Hippocampal formation (tissue), 2 donors: ENCODE results near the gene MAN2A2.

Experiments used
- DNase-seq, 2 donors: peaks; one replicate each; lab custom pipeline; 2025; lab: John Stamatoyannopoulos, UW

The MAN2A2 gene

DNA sequence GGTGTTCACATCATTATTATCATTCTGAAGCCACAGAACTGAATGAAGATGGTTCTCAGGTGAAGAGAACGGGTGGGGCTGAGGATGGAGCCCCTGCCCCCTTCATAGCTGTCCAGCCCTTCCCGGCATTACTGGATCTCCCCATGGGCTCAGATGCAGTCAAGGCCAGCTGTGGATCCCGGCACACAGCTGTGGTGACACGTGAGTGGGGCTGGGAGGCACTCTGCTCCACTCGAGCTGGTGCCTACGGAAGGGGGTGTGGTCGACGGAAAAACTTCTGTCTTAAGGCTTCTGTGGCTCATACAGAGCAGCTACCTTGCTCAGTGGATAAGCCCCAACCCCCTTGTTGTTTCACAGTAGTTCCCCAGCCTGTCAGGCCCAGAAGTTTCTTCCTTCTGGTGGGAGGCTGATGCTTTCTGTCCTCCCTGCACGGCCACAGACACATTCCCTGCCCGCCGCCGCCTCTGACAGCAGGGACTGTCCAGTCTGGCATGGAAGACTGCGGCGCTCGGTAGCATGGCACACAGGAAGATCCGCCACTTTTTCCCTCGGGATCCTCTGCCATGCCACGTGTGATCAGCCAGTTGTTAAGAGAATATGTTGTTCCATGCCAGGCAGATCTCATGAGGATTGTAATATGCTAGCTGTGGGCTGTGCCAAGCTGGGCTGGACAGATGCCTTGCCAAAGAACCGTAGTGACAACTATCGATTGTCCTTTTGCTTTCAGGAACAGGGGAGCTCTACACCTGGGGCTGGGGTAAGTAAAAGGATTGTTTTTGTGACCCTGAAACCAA is 57.4 kb downstream of the MAN2A2 start:
- no peak for DNase-seq

DNA sequence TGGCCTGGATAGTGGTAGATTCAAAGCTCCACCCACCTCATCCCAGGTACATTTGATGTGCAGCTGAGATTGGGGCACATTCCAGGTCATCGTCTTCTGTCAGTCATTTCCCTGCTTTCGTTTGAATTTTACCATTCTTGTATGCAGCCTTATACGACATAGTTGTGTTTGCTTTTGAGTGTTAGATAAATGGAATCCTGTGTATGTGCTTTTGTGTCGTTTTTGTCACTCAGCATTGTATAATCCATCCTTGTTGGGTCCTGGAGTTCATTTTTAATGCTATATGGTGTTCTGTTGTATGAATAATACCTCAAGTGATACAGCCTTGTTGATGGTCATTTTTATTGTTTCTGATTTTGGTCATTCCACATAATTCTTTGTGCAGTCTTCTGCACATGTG is 58.9 kb downstream of the MAN2A2 start:
- no peak for DNase-seq

DNA sequence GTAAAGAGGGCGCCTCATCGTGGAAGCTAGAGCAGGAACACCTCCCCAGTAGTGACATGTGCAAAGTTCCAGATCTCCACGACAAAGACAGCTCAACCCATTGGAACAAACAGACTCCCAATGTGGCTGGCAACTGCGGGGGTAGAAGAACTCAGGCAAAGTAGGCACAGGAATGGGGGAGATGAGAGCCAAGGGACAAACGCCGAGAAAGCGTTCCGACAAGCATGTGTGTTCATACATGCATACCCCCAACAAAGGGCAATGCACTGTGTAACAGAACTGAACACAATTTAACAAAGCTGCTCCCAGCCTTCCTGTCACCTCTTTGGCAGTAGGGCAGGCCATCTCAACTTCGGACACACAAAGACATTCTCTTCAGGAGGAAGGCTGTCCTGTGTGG is 63.2 kb downstream of the MAN2A2 start:
- DNase-seq, result no peak

DNA sequence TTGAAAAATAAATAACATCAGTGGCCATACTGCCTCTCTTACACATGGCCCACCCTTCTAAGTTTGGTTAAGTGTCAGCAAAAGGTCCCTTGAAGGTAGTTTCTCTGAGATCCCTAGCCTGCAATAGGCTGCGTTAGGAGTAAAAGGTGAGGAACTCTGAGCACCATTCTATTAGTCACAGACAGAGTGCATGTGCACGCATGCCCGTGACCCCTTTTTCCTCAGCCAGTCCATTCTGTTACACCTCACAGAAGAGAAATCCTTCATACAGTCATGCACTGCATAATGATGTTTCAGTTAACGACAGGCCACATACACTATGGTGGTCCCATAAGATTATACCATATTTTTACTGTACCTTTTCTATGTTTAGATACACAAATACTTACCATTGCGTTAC is 64.1 kb downstream of the MAN2A2 start:
- no peak for DNase-seq

DNA sequence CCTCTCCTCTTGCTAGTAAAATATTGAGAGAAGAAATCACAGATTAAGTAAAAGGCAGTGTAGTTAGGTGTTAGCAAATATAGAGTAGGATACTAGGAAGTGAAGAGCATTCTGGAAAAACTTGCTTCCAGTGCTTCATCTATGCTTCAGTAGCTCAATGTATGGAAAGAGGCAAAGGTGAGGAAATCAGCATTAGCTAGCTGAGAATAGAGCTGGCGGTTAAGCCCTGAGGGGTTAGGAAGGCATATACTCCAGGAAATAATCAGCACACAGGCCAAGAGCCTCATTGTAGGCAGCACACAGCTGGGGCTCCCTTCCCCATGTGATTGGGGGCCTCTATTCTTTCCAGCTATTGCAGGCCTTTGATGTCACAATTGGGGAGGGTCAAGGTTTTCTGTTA is 65.3 kb downstream of the MAN2A2 start:
- no peak for DNase-seq

DNA sequence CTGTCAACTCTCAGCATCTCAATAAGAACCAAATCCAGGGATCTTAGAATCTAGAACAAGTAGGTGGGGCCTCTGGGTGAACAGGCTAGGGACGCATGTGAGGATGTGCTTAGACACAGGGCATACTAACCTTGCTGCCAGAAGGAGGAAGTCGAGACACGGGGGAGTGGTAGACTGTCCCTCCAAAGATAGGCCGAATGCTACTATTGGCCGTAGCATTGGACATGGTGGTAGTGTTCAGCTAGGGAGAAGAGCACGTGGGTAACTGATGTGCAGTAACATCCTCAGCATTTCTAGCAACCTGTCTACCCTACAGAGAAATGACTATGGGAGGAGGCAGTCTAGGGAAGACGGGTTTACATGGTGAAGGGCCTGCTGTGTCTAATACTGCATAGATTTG is 67.2 kb downstream of the MAN2A2 start:
- no peak for DNase-seq

DNA sequence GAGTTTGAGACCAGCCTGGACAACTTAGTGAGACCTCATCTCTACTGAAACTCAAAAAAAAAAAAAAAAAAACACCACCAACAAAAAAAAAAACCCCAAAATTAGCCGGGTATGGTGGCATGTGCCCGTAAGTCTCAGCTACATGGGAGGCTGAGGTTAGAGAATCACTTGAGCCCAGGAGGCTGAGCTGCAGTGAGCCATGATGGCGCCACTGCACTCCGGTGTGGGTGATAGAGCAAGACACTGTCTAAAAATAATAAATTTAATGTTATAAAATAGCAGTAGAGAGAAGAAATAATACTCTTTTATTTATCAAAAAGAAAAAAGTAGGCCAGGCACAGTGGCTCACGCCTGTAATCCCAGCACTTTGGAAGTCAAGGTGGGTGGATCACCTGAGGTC is 69.0 kb downstream of the MAN2A2 start:
- no peak for DNase-seq
